Urothelium cell line (cell line): ENCODE data around the gene GRID1.

Experiments used
- DNase-seq: peaks from one replicate; pipeline ENCODE4 v3.0.0; 2011; ENCODE audit warnings: low spot score, mixed read lengths
- FAIRE-seq: peaks from 2 replicates; lab custom pipeline; 2011; peaks lifted over from hg19 to GRCh38; lab: Jason Lieb, UNC

The GRID1 gene

GRCh38 chr10:86282664-86283465 is 83.7 kb downstream of the GRID1 start:
- no peak for FAIRE-seq

DNA sequence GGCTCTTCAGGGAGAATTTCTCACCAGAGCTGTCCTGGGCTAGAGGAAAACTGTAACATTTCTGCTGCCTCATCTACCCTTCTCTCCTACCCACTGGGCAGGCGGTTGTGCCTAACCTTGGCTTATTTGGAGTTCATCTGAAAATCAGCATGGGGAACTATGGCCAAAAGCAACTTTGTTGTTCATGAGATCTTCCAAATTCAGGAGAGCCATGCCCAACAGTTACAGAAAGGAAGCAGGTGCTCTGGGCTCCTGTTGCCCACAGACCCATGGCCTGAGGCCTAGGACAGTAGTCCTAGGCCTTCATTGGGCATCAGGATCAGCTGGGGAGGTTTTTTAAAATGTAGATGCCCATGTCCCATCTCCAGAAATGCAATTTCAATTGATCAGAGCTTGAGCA is 85.2 kb downstream of the GRID1 start:
- FAIRE-seq (no peak), DNase-seq (no peak)

More at GRCh38 chr10:86282664-86283465, 83.7 kb downstream of the GRID1 start:
- DNase-seq: no peak

DNA sequence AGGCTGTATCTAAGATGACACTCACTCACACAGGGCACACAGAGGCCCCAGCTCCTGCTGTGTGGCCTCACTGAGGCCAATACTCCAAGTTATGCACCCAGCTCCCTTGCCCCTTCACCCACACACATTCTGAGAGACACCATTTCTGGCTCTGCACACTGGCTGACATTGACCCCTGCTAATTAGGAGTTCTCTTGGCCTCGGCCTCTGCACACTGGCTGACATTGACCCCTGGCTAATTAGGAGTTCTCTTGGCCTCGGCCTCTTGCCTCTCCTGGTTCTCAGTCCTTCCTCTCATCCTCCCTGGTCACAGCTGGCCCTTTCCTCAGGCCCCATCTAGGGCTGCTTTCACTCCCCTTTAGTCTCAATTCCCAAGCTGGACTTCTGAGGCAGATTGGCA is 97.3 kb downstream of the GRID1 start:
- no peak for DNase-seq
- FAIRE-seq: no peak

GRCh38 chr10:86267286-86268195 is 99.1 kb downstream of the GRID1 start:
- DNase-seq (no peak), FAIRE-seq (no peak)

GRCh38 chr10:86266446-86267242 is 100.0 kb downstream of the GRID1 start:
- FAIRE-seq: no peak
- no peak for DNase-seq

GRCh38 chr10:86265895-86266259 is 100.7 kb downstream of the GRID1 start:
- no peak for FAIRE-seq
- no peak for DNase-seq

- DNase-seq (no peak), FAIRE-seq (no peak)
Measured at GRCh38 chr10:86265236-86265894, 101.2 kb downstream of the GRID1 start.

- no peak for FAIRE-seq
- DNase-seq: no peak
Measured at GRCh38 chr10:86264481-86265231, 101.9 kb downstream of the GRID1 start.

DNA sequence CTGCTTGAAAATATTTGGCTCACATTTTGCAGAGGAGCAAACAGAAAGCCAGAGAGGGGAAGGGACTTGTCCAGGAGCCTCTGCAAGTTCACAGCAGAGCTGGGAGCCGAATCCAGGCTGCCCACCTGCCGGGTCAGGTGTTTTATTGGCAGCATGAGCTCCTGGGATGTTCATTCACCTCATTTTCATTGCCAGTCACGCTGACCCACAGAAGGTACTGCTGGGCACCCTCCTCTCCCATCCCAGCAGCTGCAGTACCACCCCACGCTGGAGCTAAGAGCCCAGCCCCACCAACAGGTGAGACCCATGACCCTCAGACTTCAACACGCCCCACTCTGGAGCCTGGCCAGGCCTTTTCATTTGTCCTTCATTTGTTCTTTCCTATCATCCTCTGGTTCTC is 102.7 kb downstream of the GRID1 start:
- FAIRE-seq: no peak

GRCh38 chr10:86263209-86263608 is 103.4 kb downstream of the GRID1 start:
- FAIRE-seq (no peak), DNase-seq (no peak)

More for the DNA sequence above, 102.7 kb downstream of the GRID1 start:
- no peak for DNase-seq

- no peak for DNase-seq
- FAIRE-seq: no peak
Measured at GRCh38 chr10:86262688-86263181, 103.9 kb downstream of the GRID1 start.

DNA sequence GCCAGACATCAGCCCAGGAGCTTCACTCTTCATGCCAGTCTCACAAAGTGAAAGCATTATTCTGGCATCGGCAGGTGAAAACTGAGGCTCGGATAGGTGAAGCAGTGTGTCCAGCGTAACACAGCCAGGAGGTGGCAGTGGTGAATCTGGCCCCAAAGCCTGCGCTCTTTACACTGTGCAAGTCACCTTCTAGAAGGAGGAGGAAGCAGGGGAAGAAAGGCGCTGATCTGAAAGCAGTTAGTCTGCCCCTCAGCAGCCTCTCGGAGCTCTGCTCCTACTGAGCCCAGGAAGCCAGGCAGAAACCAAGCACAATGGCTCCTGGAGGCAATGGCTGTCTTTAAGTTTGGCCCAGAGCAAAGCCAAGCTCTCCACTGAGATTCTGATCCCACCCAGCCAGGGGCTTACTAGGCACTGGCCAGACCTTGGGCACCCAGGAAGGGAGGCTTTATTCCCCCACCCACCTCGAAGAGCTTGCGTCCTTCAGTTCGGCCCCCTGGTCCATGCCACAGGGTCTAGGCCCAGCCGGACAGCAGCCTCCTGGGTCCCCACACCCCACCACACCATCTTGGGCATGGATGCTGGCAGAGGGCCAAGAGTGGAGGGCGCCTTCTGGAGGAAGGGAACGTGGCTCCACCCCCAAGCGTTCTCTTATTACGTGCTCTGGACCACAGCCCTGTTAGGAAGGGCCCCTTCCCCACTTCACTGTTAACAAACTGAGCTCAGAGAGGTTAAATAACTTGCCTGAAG is 104.5 kb downstream of the GRID1 start:
- no peak for DNase-seq
- no peak for FAIRE-seq

DNA sequence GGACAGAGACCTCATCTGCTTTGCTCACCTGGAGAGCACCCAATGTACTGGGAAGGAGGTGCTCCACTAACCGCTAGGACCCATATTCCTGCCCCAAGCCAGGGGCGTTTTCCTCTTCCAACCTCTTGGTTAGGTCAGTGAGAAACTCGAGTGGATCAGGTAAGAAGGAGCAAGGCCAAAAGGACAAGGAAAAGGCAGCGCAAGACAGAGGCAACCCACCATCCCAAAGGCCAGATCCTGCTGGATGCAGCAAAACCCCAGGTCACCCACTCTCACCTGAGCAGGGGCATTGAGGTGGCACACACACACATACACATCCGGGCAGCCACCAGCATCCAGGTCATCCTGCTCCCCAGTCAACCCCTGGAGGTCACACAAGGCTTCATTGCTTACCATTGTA is 105.1 kb downstream of the GRID1 start:
- FAIRE-seq (no peak), DNase-seq (no peak)

GRCh38 chr10:86260564-86260963 is 106.0 kb downstream of the GRID1 start:
- no peak for FAIRE-seq
- DNase-seq: no peak

GRCh38 chr10:86259901-86260562 is 106.6 kb downstream of the GRID1 start:
- FAIRE-seq (no peak), DNase-seq (no peak)

GRCh38 chr10:86258941-86259340 is 107.7 kb downstream of the GRID1 start:
- DNase-seq: no peak
- FAIRE-seq: no peak

DNA sequence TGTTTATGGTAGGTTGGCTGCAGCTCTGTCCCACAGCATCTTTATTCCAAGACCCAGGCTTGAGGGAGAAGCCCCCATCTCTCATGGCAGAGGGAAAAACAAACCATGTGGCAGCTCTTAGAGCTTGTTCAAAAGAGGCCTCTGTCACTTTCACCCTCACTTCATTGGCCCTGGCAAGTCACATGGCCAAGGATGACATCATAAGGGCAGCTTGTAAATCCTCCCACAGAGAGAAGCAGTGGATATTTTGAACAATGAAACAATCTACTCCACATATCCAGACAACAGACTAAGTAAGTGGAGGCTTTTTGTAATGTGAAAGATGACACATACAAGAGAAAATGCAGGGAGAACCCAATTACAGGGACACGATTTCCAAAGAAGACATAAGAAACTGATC is 108.1 kb downstream of the GRID1 start:
- no peak for DNase-seq

GRCh38 chr10:86257683-86258082 is 108.9 kb downstream of the GRID1 start:
- FAIRE-seq: no peak

More for the DNA sequence above, 108.1 kb downstream of the GRID1 start:
- no peak for FAIRE-seq

More at GRCh38 chr10:86257683-86258082, 108.9 kb downstream of the GRID1 start:
- DNase-seq: no peak
